AG08396 (cell line): Measurements from ENCODE around the gene DTHD1.

Experiments
- DNase-seq: peaks from one replicate; pipeline ENCODE4 v3.0.0; 2012; ENCODE audit warnings: low spot score, mixed read lengths

DTHD1 gene

GRCh38 chr4:36313703-36314102, 32.3 kb downstream of the DTHD1 start:
- no peak for DNase-seq

- no peak for DNase-seq
Observed at GRCh38 chr4:36316607-36317006, 35.2 kb downstream of the DTHD1 start.

- no peak for DNase-seq
Observed at GRCh38 chr4:36317721-36318120, 36.3 kb downstream of the DTHD1 start.

- no peak for DNase-seq
Observed at GRCh38 chr4:36320117-36320896, 38.9 kb downstream of the DTHD1 start.

GRCh38 chr4:36321176-36321575, 39.8 kb downstream of the DTHD1 start:
- DNase-seq = no peak

- DNase-seq = no peak
Observed at GRCh38 chr4:36322921-36323354, 41.5 kb downstream of the DTHD1 start.

- DNase-seq = no peak
Observed at GRCh38 chr4:36323816-36324419, 42.5 kb downstream of the DTHD1 start.

- no peak for DNase-seq
Observed at GRCh38 chr4:36324808-36325207, 43.4 kb downstream of the DTHD1 start.

- no peak for DNase-seq
Observed at GRCh38 chr4:36325499-36325898, 44.1 kb downstream of the DTHD1 start.

GRCh38 chr4:36325926-36326325, 44.5 kb downstream of the DTHD1 start:
- no peak for DNase-seq

GRCh38 chr4:36326476-36327029, 45.1 kb downstream of the DTHD1 start:
- no peak for DNase-seq

GRCh38 chr4:36327400-36327799, 46.0 kb downstream of the DTHD1 start:
- DNase-seq = no peak

- DNase-seq = no peak
Observed at GRCh38 chr4:36328130-36328529, 46.7 kb downstream of the DTHD1 start.

GRCh38 chr4:36329228-36329627, 47.8 kb downstream of the DTHD1 start:
- no peak for DNase-seq

GRCh38 chr4:36330796-36331195, 49.4 kb downstream of the DTHD1 start:
- DNase-seq = no peak

GRCh38 chr4:36332023-36332781, 50.8 kb downstream of the DTHD1 start:
- DNase-seq = no peak

GRCh38 chr4:36332782-36333131, 51.3 kb downstream of the DTHD1 start:
- no peak for DNase-seq

- DNase-seq = no peak
Observed at GRCh38 chr4:36333303-36333877, 52.0 kb downstream of the DTHD1 start.

GRCh38 chr4:36337665-36338185, 56.3 kb downstream of the DTHD1 start:
- DNase-seq = no peak

GRCh38 chr4:36338973-36339372, 57.6 kb downstream of the DTHD1 start:
- DNase-seq = no peak

- DNase-seq = no peak
Observed at GRCh38 chr4:36341936-36342335, 60.5 kb downstream of the DTHD1 start.

GRCh38 chr4:36343501-36344175, 62.2 kb downstream of the DTHD1 start:
- DNase-seq = no peak
